CD4-positive, alpha-beta T cell (primary cell): ENCODE results near the gene DSCAML1. TPM values are rescaled to one million over a fixed set of nuclear protein-coding genes. Genes with fewer than 3 reads are reported as not detected.

Experiments used
- ATAC-seq: fragments of 200-7000 bp; cut with Tn5 transposase; one replicate; pipeline ENCODE4 v1.10.0; 2022; ENCODE audit warnings: mild to moderate bottlenecking; ENCODE audit not compliant: poor library complexity
- CTCF ChIA-PET: fragments of 350-600 bp; sonication (Branson Sonifier 250); formaldehyde crosslinking; loops from one replicate; lab custom pipeline; 2021; ENCODE audit warnings: antibody characterized with exemption, inconsistent platforms; lab: Charles Lee
- POLR2A ChIA-PET: fragments of 350-600 bp; sonication (Branson Sonifier 250); formaldehyde crosslinking; loops from one replicate; lab custom pipeline; 2021; ENCODE audit warnings: antibody characterized with exemption, inconsistent platforms; lab: Charles Lee
- DNase-seq, 14 experiments: peaks; one replicate each; pipeline ENCODE4 v3.0.0-alpha.2; 2013 to 2020; ENCODE audit warnings: mixed read lengths in 2 of 14
- H3K27ac ChIP-seq, 2 donors: one replicate each; pipeline versions ENCODE4 v1.5.1 to v1.7.0; 2013; ENCODE audit warnings: low read length in 2 of 2, low read depth in 1 of 2, mild to moderate bottlenecking in 1 of 2
- H3K27me3 ChIP-seq, 2 experiments: 1 replicate in 1 of 2; 2 replicates in 1 of 2; pipeline versions ENCODE4 v1.6.1 to v1.7.0; 2013; ENCODE audit warnings: low read length in 2 of 2, control low read depth in 1 of 2, mild to moderate bottlenecking in 1 of 2, moderate library complexity in 1 of 2; ENCODE audit not compliant: insufficient read depth in 2 of 2, control insufficient read depth in 1 of 2
- H3K36me3 ChIP-seq: one replicate; pipeline ENCODE4 v1.6.1; 2013; ENCODE audit warnings: low read length, control low read depth; ENCODE audit not compliant: insufficient read depth
- H3K4me1 ChIP-seq: one replicate; pipeline ENCODE4 v1.6.1; 2013; ENCODE audit warnings: low read length, control low read depth; ENCODE audit not compliant: insufficient read depth
- H3K4me3 ChIP-seq: one replicate; pipeline ENCODE4 v1.5.1; 2013; ENCODE audit warnings: mild to moderate bottlenecking, low read length, moderate library complexity
- H3K9me3 ChIP-seq, 2 experiments: 1 replicate in 1 of 2; 2 replicates in 1 of 2; pipeline versions ENCODE4 v1.6.1 to v1.7.0; 2013; ENCODE audit warnings: low read length in 2 of 2, mild to moderate bottlenecking in 2 of 2, control low read depth in 1 of 2, moderate library complexity in 1 of 2; ENCODE audit not compliant: control insufficient read depth in 1 of 2, insufficient read depth in 1 of 2
- H3K27ac Mint-ChIP-seq: one replicate; pipeline ENCODE4 v1.8.0; 2020; ENCODE audit warnings: mixed read lengths
- H3K27me3 Mint-ChIP-seq: one replicate; pipeline ENCODE4 v1.8.0; 2021; ENCODE audit warnings: mixed read lengths
- H3K36me3 Mint-ChIP-seq: one replicate; pipeline ENCODE4 v1.8.0; 2021; ENCODE audit warnings: low read depth, mixed read lengths
- H3K4me1 Mint-ChIP-seq: one replicate; pipeline ENCODE4 v1.8.0; 2021; ENCODE audit warnings: low read depth, mixed read lengths
- H3K4me3 Mint-ChIP-seq: one replicate; pipeline ENCODE4 v1.8.0; 2020; ENCODE audit warnings: mild to moderate bottlenecking, mixed read lengths
- H3K9me3 Mint-ChIP-seq: one replicate; pipeline ENCODE4 v1.8.0; 2020; ENCODE audit warnings: mixed read lengths
- CTCF ChIP-seq: fragments of 200-600 bp; IDR thresholded peaks from one replicate; pipeline ENCODE4 v1.8.0; 2022; ENCODE audit warnings: antibody characterized with exemption, mild to moderate bottlenecking
- intact Hi-C, 2 experiments: fragments of 100-400 bp; cut with DNase I in 1 of 2; cut with micrococcal nuclease in 1 of 2; formaldehyde crosslinking; loops; one replicate each; pipeline versions ENCODE4 v1.15.1 to v1.9.0; 2023 to 2025; cut with DNase I, micrococcal nuclease
- total RNA-seq, 174 experiments: library from RNA in 2 of 174; stranded (reverse) in 2 of 174; gene quantifications; one replicate each; pipeline ENCODE4 v1.2.3 and lab custom pipeline; 2021 to 2026

DSCAML1 gene
- total RNA-seq, 2 experiments from 2014 or later, result 0.22 to 0.61 TPM

- no peak for DNase-seq
- intact Hi-C loops, result no loop called here
- no peak overlapping the region for H3K4me3 Mint-ChIP-seq
- Histone ChIP-seq H3K27me3 (no peaks in the 10 kb centered on the region), H3K36me3 (peaks cover 26% of the 10 kb centered on the region), H3K9me3 (peaks cover 0 to 1% of the 10 kb centered on the region in 2 experiments), H3K4me1 (no peaks in the 10 kb centered on the region), H3K4me3 (no peak overlapping the region), H3K27ac (no peak overlapping the region)
- no peak for TF ChIP-seq CTCF
- ChIA-PET CTCF (no interaction called here), POLR2A (interaction anchor here (0.5 kb wide), 1 partner anchor 23 kb away, joined by 3 read pairs; no protein-coding TSS in a partner anchor)
- H3K36me3 Mint-ChIP-seq, result peaks cover 52% of the 10 kb centered on the region
- H3K9me3 Mint-ChIP-seq, result no peaks in the 10 kb centered on the region
- no peaks in the 10 kb centered on the region for H3K4me1 Mint-ChIP-seq
- no peak overlapping the region for H3K27ac Mint-ChIP-seq
- no peak for ATAC-seq
- H3K27me3 Mint-ChIP-seq, result no peaks in the 10 kb centered on the region
These were observed 385.9 kb downstream of the DSCAML1 start for GRCh38 chr11:117410861-117411710.

- no peaks in the 10 kb centered on the region for H3K4me1 Mint-ChIP-seq
- H3K27ac Mint-ChIP-seq, result no peak overlapping the region
- Histone ChIP-seq H3K27ac (no peak overlapping the region), H3K4me1 (no peaks in the 10 kb centered on the region), H3K27me3 (no peaks in the 10 kb centered on the region), H3K9me3 (peaks cover 2 to 7% of the 10 kb centered on the region in 2 experiments), H3K36me3 (peaks cover 26% of the 10 kb centered on the region), H3K4me3 (no peak overlapping the region)
- ATAC-seq (no peak), DNase-seq (no peak)
- no peaks in the 10 kb centered on the region for H3K9me3 Mint-ChIP-seq
- no peak overlapping the region for H3K4me3 Mint-ChIP-seq
- ChIA-PET POLR2A (no interaction called here), CTCF (no interaction called here)
- no peak for TF ChIP-seq CTCF
- H3K27me3 Mint-ChIP-seq, result no peaks in the 10 kb centered on the region
- intact Hi-C loops, result no loop called here
- H3K36me3 Mint-ChIP-seq, result peaks cover 60% of the 10 kb centered on the region
These were observed 386.8 kb downstream of the DSCAML1 start for GRCh38 chr11:117410238-117410637.

- Histone ChIP-seq H3K27ac (no peak overlapping the region), H3K4me1 (no peaks in the 10 kb centered on the region), H3K9me3 (peaks cover 10% of the 10 kb centered on the region in 2 experiments), H3K36me3 (peaks cover 33% of the 10 kb centered on the region), H3K4me3 (no peak overlapping the region), H3K27me3 (no peaks in the 10 kb centered on the region)
- no peak for TF ChIP-seq CTCF
- H3K9me3 Mint-ChIP-seq, result no peaks in the 10 kb centered on the region
- H3K36me3 Mint-ChIP-seq, result peaks cover 67% of the 10 kb centered on the region
- H3K4me1 Mint-ChIP-seq, result no peaks in the 10 kb centered on the region
- intact Hi-C loops, result no loop called here
- CTCF ChIA-PET, result no interaction called here
- no peak overlapping the region for H3K4me3 Mint-ChIP-seq
- POLR2A ChIA-PET, result no interaction called here
- DNase-seq (no peak), ATAC-seq (no peak)
- no peak overlapping the region for H3K27ac Mint-ChIP-seq
- no peaks in the 10 kb centered on the region for H3K27me3 Mint-ChIP-seq
These were observed 387.5 kb downstream of the DSCAML1 start for GRCh38 chr11:117409511-117409910.
